K562 (cell line): Measurements from ENCODE around the gene CDKN3. TPM values are rescaled to one million over a fixed set of nuclear protein-coding genes. Genes with fewer than 3 reads are reported as not detected.

Experiments used
- ATAC-seq: fragments of 200-7000 bp; cut with Tn5 transposase; 3 replicates; pipeline ENCODE4 v1.9.1; 2020; ENCODE audit warnings: moderate library complexity
- BruUV-seq: library from RNA; stranded (reverse); fragments of 400-500 nt; replicated peaks from 2 replicates; lab custom pipeline; 2021; lab: Mats Ljungman, UMichigan
- CTCF ChIA-PET: fragments of 300-600 bp; formaldehyde crosslinking; extraction: SDS; loops from one replicate; lab custom pipeline; 2021; ENCODE audit warnings: low intra/inter-chr PET ratio; lab: Yijun Ruan, JAX
- POLR2A ChIA-PET: fragments of 300-600, 350-650 bp; sonication (Branson Sonifier 250); formaldehyde crosslinking; extraction: SDS; loops from one replicate; lab custom pipeline; 2021; ENCODE audit warnings: antibody characterized with exemption, inconsistent platforms; lab: Yijun Ruan, JAX
- DNase-seq, 4 experiments: peaks; one replicate each; pipeline versions ENCODE4 v3.0.0 to v3.0.0-alpha.2; 2011 to 2018; ENCODE audit warnings: low spot score in 3 of 4, mixed read lengths in 3 of 4; ENCODE audit errors: extremely low read depth in 1 of 4
- FAIRE-seq: peaks from 2 replicates; lab custom pipeline; 2011; peaks lifted over from hg19 to GRCh38; lab: Jason Lieb, UNC
- H2AFZ ChIP-seq: 2 replicates; pipeline ENCODE4 v1.6.0; 2011; ENCODE audit warnings: low read depth, low read length, control low read depth, inconsistent platforms
- H3K27ac ChIP-seq: fragments of 200-600 bp; 3 replicates; pipeline ENCODE4 v1.8.0; 2011; ENCODE audit warnings: low read depth, mild to moderate bottlenecking, control low read depth, inconsistent platforms, low read length, moderate library complexity, mixed read lengths; ENCODE audit errors: extremely low read depth
- H3K27me3 ChIP-seq, 2 experiments: fragments of 300-600 bp in 1 of 2; 2 replicates in 1 of 2; 3 replicates in 1 of 2; pipeline versions ENCODE4 v1.6.0 to v1.8.0; 2011; ENCODE audit warnings: inconsistent platforms in 2 of 2, low read length in 2 of 2, mild to moderate bottlenecking in 1 of 2, mixed read lengths in 1 of 2, moderate library complexity in 1 of 2; ENCODE audit not compliant: control insufficient read depth in 2 of 2, insufficient read depth in 2 of 2
- H3K36me3 ChIP-seq: fragments of 300-600 bp; 3 replicates; pipeline ENCODE4 v1.8.0; 2011; ENCODE audit warnings: mild to moderate bottlenecking, low read length, inconsistent platforms; ENCODE audit not compliant: control insufficient read depth, insufficient read depth
- H3K4me1 ChIP-seq, 2 experiments: fragments of 200-600 bp in 1 of 2; replicated peaks in 1 of 2; 2 replicates in 1 of 2; 3 replicates in 1 of 2; pipeline versions ENCODE4 v1.5.1 to v1.8.0; 2011; ENCODE audit warnings: inconsistent platforms in 2 of 2, low read length in 2 of 2, mild to moderate bottlenecking in 1 of 2, mixed read lengths in 1 of 2, moderate library complexity in 1 of 2; ENCODE audit not compliant: control insufficient read depth in 2 of 2, insufficient read depth in 2 of 2
- H3K4me2 ChIP-seq: 2 replicates; pipeline ENCODE4 v1.6.1; 2011; ENCODE audit warnings: low read length, control low read depth, inconsistent platforms, mixed read lengths; ENCODE audit not compliant: insufficient read depth
- H3K4me3 ChIP-seq: fragments of 200-600 bp; sonication (generic), shearing (Covaris generic); 2 replicates; pipeline ENCODE4 v1.5.1; 2016; ENCODE audit warnings: control low read depth, inconsistent platforms
- H3K79me2 ChIP-seq: fragments of 200-600 bp; 3 replicates; pipeline ENCODE4 v1.8.0; 2011; ENCODE audit warnings: low read length, inconsistent platforms; ENCODE audit not compliant: control insufficient read depth, insufficient read depth
- H3K9ac ChIP-seq, 2 experiments: 2 replicates each; pipeline versions ENCODE4 v1.6.0 to v1.6.1; 2011; ENCODE audit warnings: low read depth in 2 of 2, low read length in 2 of 2, control low read depth in 1 of 2, inconsistent platforms in 1 of 2, mild to moderate bottlenecking in 1 of 2, mixed read lengths in 1 of 2; ENCODE audit not compliant: insufficient read depth in 1 of 2
- H3K9me1 ChIP-seq: one replicate; pipeline ENCODE4 v1.6.0; 2011; ENCODE audit warnings: inconsistent platforms, mild to moderate bottlenecking, low read length, moderate library complexity; ENCODE audit not compliant: control insufficient read depth, insufficient read depth
- H3K9me3 ChIP-seq: replicated peaks from 2 replicates; pipeline ENCODE4 v1.5.1; 2011; ENCODE audit warnings: low read depth, low read length, inconsistent platforms; ENCODE audit not compliant: control insufficient read depth, insufficient read depth
- H4K20me1 ChIP-seq: replicated peaks from 2 replicates; pipeline ENCODE4 v1.6.1; 2011; ENCODE audit warnings: low read length, inconsistent platforms, mixed read lengths; ENCODE audit not compliant: control insufficient read depth, insufficient read depth
- ARID1B ChIP-seq: fragments of 450-650 bp; IDR thresholded peaks from 2 replicates; pipeline ENCODE4 v1.6.1; 2016; ENCODE audit warnings: antibody characterized with exemption, mild to moderate bottlenecking, inconsistent platforms
- DACH1 ChIP-seq: fragments of 450-650 bp; IDR thresholded peaks from 2 replicates; pipeline ENCODE4 v1.6.1; 2018; ENCODE audit not compliant: partially characterized antibody
- TFAM ChIP-seq: fragments of 250-450 bp; sonication (Bioruptor Pico); conservative IDR thresholded peaks from 2 replicates; pipeline ENCODE4 v1.5.0; 2021; ENCODE audit warnings: mild to moderate bottlenecking, moderate library complexity
- WGBS: fragments of 100-300 bp; shearing (Covaris generic); methylation state at CpG from one replicate; pipeline ENCODE4 v1.1.6; 2016; ENCODE audit warnings: low coverage, mixed read lengths; ENCODE audit not compliant: insufficient coverage; ENCODE audit errors: missing lambda C conversion rate; 5-methylcytosine and 5-hydroxymethylcytosine counted together
- in situ Hi-C: fragments of 300-500 bp; cut with MboI; formaldehyde crosslinking; loops from 4 replicates; pipeline ENCODE4 v1.15.0; 2018; ENCODE audit warnings: inconsistent platforms, mixed read lengths
- intact Hi-C: fragments of 100-400 bp; cut with micrococcal nuclease; formaldehyde crosslinking; loops from 2 replicates; pipeline ENCODE4 v1.14.2; 2022
- polyA plus RNA-seq, 8 experiments: library from polyadenylated mRNA; depleted of rRNA in 4 of 8; stranded (reverse) in 5 of 8; unstranded in 3 of 8; fragments of >200 nt; fragmentation: Nextera tagmentation in 2 of 8; fragmentation: Illumina TruSeq in 1 of 8; extraction: Ambion mirVana in 2 of 8; extraction: Trizol in 1 of 8; gene quantifications; 2 replicates each; pipeline versions ENCODE4 v1.2.1 to v1.2.3, GENCODE V29; 2011 to 2014; ENCODE audit warnings: inconsistent platforms in 1 of 8, missing spikeins in 1 of 8
- total RNA-seq, 7 experiments: library from RNA; depleted of rRNA in 6 of 7; stranded (reverse); fragments of >200 nt in 6 of 7; fragmentation: Illumina TruSeq in 2 of 7; extraction: Trizol in 2 of 7; gene quantifications; 2 replicates each; pipeline versions ENCODE4 v1.2.1 to v1.2.3, GENCODE V29; 2011 to 2021; ENCODE audit warnings: low replicate concordance in 1 of 7
- TF ChIP-seq, protein P1 (sequence below): fragments of 450-650 bp; formaldehyde crosslinking; IDR thresholded peaks from 2 replicates; pipeline ENCODE4 v1.4.0; 2020; ENCODE audit warnings: mild to moderate bottlenecking, moderate library complexity

CDKN3 gene
- total and polyA plus RNA-seq, 9 of the 15 experiments (the other 6 are each of a cell fraction or from before 2014, with no cell fraction given) = 41.3 to 128 (median 70.7) TPM

DNA sequence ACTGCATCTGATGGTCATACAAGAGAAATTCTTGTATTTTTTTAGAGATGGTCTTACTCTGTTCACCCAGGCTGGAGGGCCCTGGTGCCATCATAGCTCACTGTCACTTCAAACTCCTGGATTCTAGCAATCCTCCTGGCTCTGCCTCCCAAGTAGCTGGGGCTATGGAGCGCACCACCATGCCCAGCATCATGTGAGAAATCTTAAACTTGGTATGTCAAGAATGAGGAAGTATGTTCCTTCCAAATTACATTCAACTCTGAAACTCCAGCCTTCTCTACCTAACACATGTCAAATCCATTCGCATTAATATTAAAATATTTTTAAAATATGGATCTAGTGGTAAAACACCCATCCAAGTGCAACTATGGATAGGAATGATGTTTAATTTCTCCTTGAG is 27.5 kb upstream of the CDKN3 start:
- ATAC-seq = no peak
- no peak for DNase-seq
- H3K9me1 ChIP-seq = no peaks in the 10 kb centered on the region
- no peaks in the 10 kb centered on the region for H3K9me3 ChIP-seq
- 18% methylated on average over 2 of the region's 2 CpGs for WGBS
- peaks cover 3 to 18% of the 10 kb centered on the region in 2 experiments; a peak in 4 of 5 replicates for H3K27me3 ChIP-seq
- no peaks in the 10 kb centered on the region for H3K36me3 ChIP-seq
- FAIRE-seq = no peak
- no peaks in the 10 kb centered on the region for H4K20me1 ChIP-seq
- POLR2A ChIA-PET = no interaction called here
- H2AFZ ChIP-seq = no peak overlapping the region
- in situ Hi-C loops = no loop called here
- H3K9ac ChIP-seq = no peak overlapping the region
- intact Hi-C loops = loop anchor here (10.0 kb wide), 4 partner anchors 125 to 405 kb away; no protein-coding TSS in a partner anchor
- TF ChIP-seq, protein P1, sequence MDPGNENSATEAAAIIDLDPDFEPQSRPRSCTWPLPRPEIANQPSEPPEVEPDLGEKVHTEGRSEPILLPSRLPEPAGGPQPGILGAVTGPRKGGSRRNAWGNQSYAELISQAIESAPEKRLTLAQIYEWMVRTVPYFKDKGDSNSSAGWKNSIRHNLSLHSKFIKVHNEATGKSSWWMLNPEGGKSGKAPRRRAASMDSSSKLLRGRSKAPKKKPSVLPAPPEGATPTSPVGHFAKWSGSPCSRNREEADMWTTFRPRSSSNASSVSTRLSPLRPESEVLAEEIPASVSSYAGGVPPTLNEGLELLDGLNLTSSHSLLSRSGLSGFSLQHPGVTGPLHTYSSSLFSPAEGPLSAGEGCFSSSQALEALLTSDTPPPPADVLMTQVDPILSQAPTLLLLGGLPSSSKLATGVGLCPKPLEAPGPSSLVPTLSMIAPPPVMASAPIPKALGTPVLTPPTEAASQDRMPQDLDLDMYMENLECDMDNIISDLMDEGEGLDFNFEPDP (CRISPR knock-in tag) = no peak
- TF ChIP-seq TFAM (no peak), DACH1 (no peak), ARID1B (no peak)
- TF ChIP-seq, all 486 proteins: peak for 0
- Histone ChIP-seq H3K27ac (no peak overlapping the region), H3K79me2 (no peaks in the 10 kb centered on the region), H3K4me1 (no peaks in the 10 kb centered on the region), H3K4me3 (no peak overlapping the region), H3K4me2 (no peak overlapping the region)
- CTCF ChIA-PET = no interaction called here
- no TSS peak for BruUV-seq
